DMS114 treated with DMSO at 0.1 percent for 48 hours (cell line): ENCODE measurements around the gene C10orf120.

Source experiments
- DNase-seq: peaks from one replicate; lab custom pipeline; 2025; ENCODE audit not compliant: unreplicated experiment; lab: John Stamatoyannopoulos, UW

The C10orf120 gene

GRCh38 chr10:122662231-122662630 is 37.4 kb downstream of the C10orf120 start:
- no peak for DNase-seq

- DNase-seq, result no peak
Measured at GRCh38 chr10:122660696-122661095, 39.0 kb downstream of the C10orf120 start.

GRCh38 chr10:122659651-122660050 is 40.0 kb downstream of the C10orf120 start:
- no peak for DNase-seq

GRCh38 chr10:122659126-122659525 is 40.5 kb downstream of the C10orf120 start:
- DNase-seq, result no peak

GRCh38 chr10:122658356-122659049 is 41.1 kb downstream of the C10orf120 start:
- no peak for DNase-seq

- DNase-seq, result no peak
Measured at GRCh38 chr10:122657729-122658128, 41.9 kb downstream of the C10orf120 start.

GRCh38 chr10:122657255-122657654 is 42.4 kb downstream of the C10orf120 start:
- no peak for DNase-seq

- no peak for DNase-seq
Measured at GRCh38 chr10:122656741-122657140, 42.9 kb downstream of the C10orf120 start.

GRCh38 chr10:122656308-122656705 is 43.3 kb downstream of the C10orf120 start:
- no peak for DNase-seq

- no peak for DNase-seq
Measured at GRCh38 chr10:122655524-122656307, 43.9 kb downstream of the C10orf120 start.

- DNase-seq, result no peak
Measured at GRCh38 chr10:122650331-122650730, 49.3 kb downstream of the C10orf120 start.

- no peak for DNase-seq
Measured at GRCh38 chr10:122649903-122650302, 49.7 kb downstream of the C10orf120 start.

- peak; percentile 47 for DNase-seq
Measured at GRCh38 chr10:122648599-122649428, 50.8 kb downstream of the C10orf120 start.
